Nephron progenitor cell (in vitro differentiated cells): ENCODE measurements around the gene STK39.
A peak's percentile ranks its signal among the peaks of the same experiment; 100 is the strongest.

Source experiments
- DNase-seq: peaks from one replicate; pipeline ENCODE4 v3.0.0; 2021
- H3K27ac Mint-ChIP-seq: 2 replicates; pipeline ENCODE4 v1.8.0; 2021; ENCODE audit warnings: mild to moderate bottlenecking, moderate library complexity, mixed read lengths
- H3K27me3 Mint-ChIP-seq: 2 replicates; pipeline ENCODE4 v1.8.0; 2021; ENCODE audit warnings: mild to moderate bottlenecking, low read depth, mixed read lengths; ENCODE audit not compliant: poor library complexity
- H3K36me3 Mint-ChIP-seq: 2 replicates; pipeline ENCODE4 v1.8.0; 2021; ENCODE audit warnings: low read depth, mixed read lengths
- H3K4me1 Mint-ChIP-seq: 2 replicates; pipeline ENCODE4 v1.8.0; 2021; ENCODE audit warnings: mixed read lengths
- H3K4me3 Mint-ChIP-seq: 2 replicates; pipeline ENCODE4 v1.8.0; 2021; ENCODE audit warnings: mild to moderate bottlenecking, moderate library complexity, mixed read lengths
- H3K9me3 Mint-ChIP-seq: 2 replicates; pipeline ENCODE4 v1.8.0; 2021; ENCODE audit warnings: mild to moderate bottlenecking, moderate library complexity, mixed read lengths
- CTCF ChIP-seq: fragments of 200-600 bp; sonication (generic); IDR thresholded peaks from 2 replicates; pipeline ENCODE4 v1.5.0; 2021; ENCODE audit warnings: antibody characterized with exemption

The STK39 gene

GRCh38 chr2:168233726-168234406 lies 13.5 kb downstream of the STK39 start:
- Mint-ChIP-seq H3K4me3 (no peak overlapping the region), H3K27ac (no peak overlapping the region), H3K9me3 (peaks cover 23% of the 10 kb centered on the region), H3K27me3 (peaks cover 3% of the 10 kb centered on the region), H3K4me1 (peaks cover 6% of the 10 kb centered on the region), H3K36me3 (peaks cover 40% of the 10 kb centered on the region)
- no peak for TF ChIP-seq CTCF
- DNase-seq, result no peak

GRCh38 chr2:168233166-168233565 lies 14.2 kb downstream of the STK39 start:
- TF ChIP-seq CTCF, result no peak
- Mint-ChIP-seq H3K27ac (no peak overlapping the region), H3K36me3 (peaks cover 38% of the 10 kb centered on the region), H3K4me3 (no peak overlapping the region), H3K27me3 (peaks cover 3% of the 10 kb centered on the region), H3K4me1 (peaks cover 6% of the 10 kb centered on the region), H3K9me3 (peaks cover 23% of the 10 kb centered on the region)
- no peak for DNase-seq

- Mint-ChIP-seq H3K4me1 (no peaks in the 10 kb centered on the region), H3K9me3 (peaks cover 16% of the 10 kb centered on the region), H3K27ac (no peak overlapping the region), H3K4me3 (no peak overlapping the region), H3K27me3 (no peaks in the 10 kb centered on the region), H3K36me3 (peaks cover 38% of the 10 kb centered on the region)
- no peak for TF ChIP-seq CTCF
- DNase-seq, result no peak
These were observed 15.7 kb downstream of the STK39 start for GRCh38 chr2:168231609-168232241.

- no peak overlapping the region for H3K4me3 Mint-ChIP-seq
- H3K9me3 Mint-ChIP-seq, result peaks cover 14% of the 10 kb centered on the region
- TF ChIP-seq CTCF, result no peak
- peaks cover 38% of the 10 kb centered on the region for H3K36me3 Mint-ChIP-seq
- no peaks in the 10 kb centered on the region for H3K27me3 Mint-ChIP-seq
- DNase-seq, result no peak
- peak overlapping the region; percentile 68 for H3K27ac Mint-ChIP-seq
- H3K4me1 Mint-ChIP-seq, result no peaks in the 10 kb centered on the region
These were observed 17.0 kb downstream of the STK39 start for GRCh38 chr2:168230389-168230788.

- DNase-seq, result no peak
- H3K36me3 Mint-ChIP-seq, result peaks cover 17% of the 10 kb centered on the region
- H3K4me1 Mint-ChIP-seq, result peaks cover 5% of the 10 kb centered on the region
- H3K27ac Mint-ChIP-seq, result no peak overlapping the region
- H3K4me3 Mint-ChIP-seq, result no peak overlapping the region
- H3K27me3 Mint-ChIP-seq, result no peaks in the 10 kb centered on the region
- no peaks in the 10 kb centered on the region for H3K9me3 Mint-ChIP-seq
- no peak for TF ChIP-seq CTCF
These were observed 23.0 kb downstream of the STK39 start for GRCh38 chr2:168224346-168224745.

- no peaks in the 10 kb centered on the region for H3K9me3 Mint-ChIP-seq
- no peak for TF ChIP-seq CTCF
- no peaks in the 10 kb centered on the region for H3K27me3 Mint-ChIP-seq
- H3K4me1 Mint-ChIP-seq, result peaks cover 5% of the 10 kb centered on the region
- no peak overlapping the region for H3K27ac Mint-ChIP-seq
- peaks cover 6% of the 10 kb centered on the region for H3K36me3 Mint-ChIP-seq
- no peak overlapping the region for H3K4me3 Mint-ChIP-seq
- no peak for DNase-seq
These were observed 25.3 kb downstream of the STK39 start for GRCh38 chr2:168222088-168222487.
